HepG2 (cell line): ENCODE measurements around the gene ZCCHC17. TPM values are rescaled to one million over a fixed set of nuclear protein-coding genes. Genes with fewer than 3 reads are reported as not detected.

Source experiments
- ATAC-seq: fragments of 200-7000 bp; cut with Tn5 transposase; 3 replicates; pipeline ENCODE4 v1.9.1; 2020; ENCODE audit warnings: mild to moderate bottlenecking, moderate library complexity
- BruUV-seq: library from RNA; stranded (reverse); fragments of 400-500 nt; replicated peaks from 2 replicates; lab custom pipeline; 2021; lab: Mats Ljungman, UMichigan
- CTCF ChIA-PET: fragments of 300-600 bp; formaldehyde crosslinking; extraction: SDS; loops from one replicate; lab custom pipeline; 2021; ENCODE audit warnings: low total read pairs, inconsistent platforms, low intra/inter-chr PET ratio; lab: Yijun Ruan, JAX
- POLR2A ChIA-PET: fragments of 350-600 bp; sonication (Branson Sonifier 250); formaldehyde crosslinking; loops from one replicate; lab custom pipeline; 2020; ENCODE audit warnings: antibody characterized with exemption, inconsistent platforms; lab: Yijun Ruan, JAX
- DNase-seq: peaks from one replicate; pipeline ENCODE4 v3.0.0-alpha.2; 2015; ENCODE audit warnings: low spot score
- FAIRE-seq: peaks from 3 replicates; lab custom pipeline; 2011; peaks lifted over from hg19 to GRCh38; lab: Jason Lieb, UNC
- H2AFZ ChIP-seq: one replicate; pipeline ENCODE4 v1.6.1; 2011; ENCODE audit warnings: low read length, inconsistent platforms
- H3K27ac ChIP-seq: fragments of 300-600 bp; 3 replicates; pipeline ENCODE4 v1.8.0; 2011; ENCODE audit warnings: mixed run types, mild to moderate bottlenecking, mixed read lengths, low read length, inconsistent platforms; ENCODE audit not compliant: insufficient read depth; ENCODE audit errors: extremely low read length
- H3K27me3 ChIP-seq, 2 experiments: fragments of 200-600 bp in 1 of 2; 2 replicates in 1 of 2; 3 replicates in 1 of 2; pipeline versions ENCODE4 v1.6.0 to v1.8.0; 2011; ENCODE audit warnings: low read length in 2 of 2, mild to moderate bottlenecking in 2 of 2, moderate library complexity in 2 of 2, inconsistent platforms in 1 of 2; ENCODE audit not compliant: insufficient read depth in 2 of 2, control insufficient read depth in 1 of 2
- H3K36me3 ChIP-seq, 2 experiments: fragments of 200-600 bp in 1 of 2; replicated peaks in 1 of 2; 2 replicates in 1 of 2; 3 replicates in 1 of 2; pipeline versions ENCODE4 v1.5.1 to v1.8.0; 2011; ENCODE audit warnings: low read length in 2 of 2, inconsistent platforms in 1 of 2; ENCODE audit not compliant: insufficient read depth in 2 of 2, control insufficient read depth in 1 of 2
- H3K4me1 ChIP-seq: 2 replicates; pipeline ENCODE4 v1.5.1; 2012; ENCODE audit warnings: low read length, inconsistent platforms; ENCODE audit not compliant: insufficient read depth
- H3K4me2 ChIP-seq: 2 replicates; pipeline ENCODE4 v1.6.0; 2011; ENCODE audit warnings: low read depth, low read length, inconsistent platforms
- H3K4me3 ChIP-seq, 3 experiments: fragments of 200-600 bp in 1 of 3; sonication (generic), shearing (Covaris generic) in 1 of 3; replicated peaks in 1 of 3; 2 replicates each; pipeline ENCODE4 v1.5.1; 2011 to 2016; ENCODE audit warnings: low read length in 3 of 3, inconsistent platforms in 2 of 3, low read depth in 2 of 3, mild to moderate bottlenecking in 2 of 3, control low read depth in 1 of 3, mixed read lengths in 1 of 3; ENCODE audit not compliant: insufficient read depth in 1 of 3
- H3K79me2 ChIP-seq: one replicate; pipeline ENCODE4 v1.6.1; 2011; ENCODE audit warnings: low read length, inconsistent platforms; ENCODE audit not compliant: insufficient read depth
- H3K9ac ChIP-seq: 2 replicates; pipeline ENCODE4 v1.6.0; 2011; ENCODE audit warnings: mild to moderate bottlenecking, low read depth, low read length, inconsistent platforms; ENCODE audit not compliant: insufficient read depth
- H3K9me3 ChIP-seq: 2 replicates; pipeline ENCODE4 v1.5.1; 2012; ENCODE audit warnings: mild to moderate bottlenecking, low read length
- H4K20me1 ChIP-seq: 2 replicates; pipeline ENCODE4 v1.6.0; 2011; ENCODE audit warnings: inconsistent platforms, mild to moderate bottlenecking, low read length, moderate library complexity; ENCODE audit not compliant: insufficient read depth
- CHCHD3 ChIP-seq: sonication (generic); formaldehyde crosslinking; IDR thresholded peaks from 2 replicates; pipeline ENCODE4 v1.8.0; 2022; ENCODE audit warnings: mild to moderate bottlenecking, missing genetic modification reagents, moderate library complexity
- GATA4 ChIP-seq: sonication (generic); IDR thresholded peaks from 2 replicates; pipeline ENCODE4 v1.6.1; 2016; ENCODE audit warnings: antibody characterized with exemption, low read depth, borderline replicate concordance
- GMEB1 ChIP-seq: sonication (generic); formaldehyde crosslinking; IDR thresholded peaks from 2 replicates; pipeline ENCODE4 v1.5.1; 2020; ENCODE audit warnings: missing genetic modification reagents, mild to moderate bottlenecking, borderline replicate concordance
- KLF15 ChIP-seq: sonication (generic); formaldehyde crosslinking; IDR thresholded peaks from 2 replicates; pipeline ENCODE4 v1.8.1; 2023; ENCODE audit warnings: borderline replicate concordance, mild to moderate bottlenecking, inconsistent platforms, missing genetic modification reagents, mixed read lengths
- KMT2B ChIP-seq: IDR thresholded peaks from 2 replicates; pipeline ENCODE4 v1.6.1; 2016; ENCODE audit warnings: missing genetic modification reagents, missing compliant biosample characterization
- NRL ChIP-seq: sonication (generic); formaldehyde crosslinking; IDR thresholded peaks from 2 replicates; pipeline ENCODE4 v1.5.0; 2020; ENCODE audit warnings: missing genetic modification reagents, mild to moderate bottlenecking, moderate library complexity, borderline replicate concordance
- ONECUT2 ChIP-seq: sonication (generic); formaldehyde crosslinking; IDR thresholded peaks from 2 replicates; pipeline ENCODE4 v1.4.0; 2020; ENCODE audit warnings: missing genetic modification reagents
- PAX8 ChIP-seq: sonication (generic); formaldehyde crosslinking; IDR thresholded peaks from 2 replicates; pipeline ENCODE4 v1.8.0; 2022; ENCODE audit warnings: mild to moderate bottlenecking, missing genetic modification reagents, borderline replicate concordance
- PBX3 ChIP-seq: sonication (generic); formaldehyde crosslinking; IDR thresholded peaks from 2 replicates; pipeline ENCODE4 v1.8.1; 2023; ENCODE audit warnings: missing genetic modification reagents, inconsistent platforms, borderline replicate concordance
- PHF5A ChIP-seq: IDR thresholded peaks from one replicate; pipeline ENCODE4 v1.6.1; 2018; ENCODE audit warnings: low read depth, missing genetic modification reagents; ENCODE audit not compliant: unreplicated experiment
- PLRG1 ChIP-seq: fragments of 450-650 bp; conservative IDR thresholded peaks from 2 replicates; pipeline ENCODE4 v1.6.1; 2016
- POLR2AphosphoS2 ChIP-seq: IDR thresholded peaks from 2 replicates; pipeline ENCODE4 v1.6.1; 2011; ENCODE audit warnings: low read depth, low read length, improper control_type of control experiment
- SSRP1 ChIP-seq: IDR thresholded peaks from 2 replicates; pipeline ENCODE4 v1.6.1; 2016; ENCODE audit warnings: control low read depth
- ZNF34 ChIP-seq: sonication (generic); formaldehyde crosslinking; IDR thresholded peaks from 2 replicates; pipeline ENCODE4 v1.4.0; 2020; ENCODE audit warnings: mild to moderate bottlenecking, missing genetic modification reagents, borderline replicate concordance
- ZNF580 ChIP-seq: IDR thresholded peaks from 2 replicates; pipeline ENCODE4 v1.6.1; 2016; ENCODE audit warnings: low read depth, borderline replicate concordance
- ZNF709 ChIP-seq: sonication (generic); formaldehyde crosslinking; IDR thresholded peaks from 2 replicates; pipeline ENCODE4 v1.5.0; 2020; ENCODE audit warnings: mild to moderate bottlenecking, missing genetic modification reagents
- ZSCAN5A ChIP-seq: sonication (generic); formaldehyde crosslinking; IDR thresholded peaks from 2 replicates; pipeline ENCODE4 v1.8.0; 2022; ENCODE audit warnings: mild to moderate bottlenecking, missing genetic modification reagents, borderline replicate concordance
- WGBS: methylation state at CpG from one replicate; pipeline ENCODE4 v1.1.6; 2017; ENCODE audit warnings: low lambda C conversion rate; 5-methylcytosine and 5-hydroxymethylcytosine counted together
- in situ Hi-C: cut with HindIII; loops from 2 replicates; pipeline ENCODE4 v1.10.0; 2017; ENCODE audit warnings: low pct_unique_long_range_greater_than_20kb; ENCODE audit not compliant: extremely low pct_ligation_motif_present
- intact Hi-C: fragments of 100-400 bp; cut with micrococcal nuclease; formaldehyde crosslinking; loops from one replicate; pipeline ENCODE4 v1.10.0; 2022; ENCODE audit not compliant: unreplicated experiment
- polyA plus RNA-seq, 8 experiments: library from polyadenylated mRNA; depleted of rRNA in 3 of 8; stranded (reverse) in 7 of 8; unstranded in 1 of 8; fragments of >200 nt; fragmentation: Illumina TruSeq in 4 of 8; extraction: Trizol in 4 of 8; gene quantifications; 2 replicates each; pipeline versions ENCODE4 v1.2.1 to v1.2.3, GENCODE V29; 2011 to 2016; ENCODE audit warnings: low read depth in 4 of 8, missing spikeins in 1 of 8, mixed read lengths in 1 of 8; ENCODE audit not compliant: insufficient read depth in 1 of 8
- total RNA-seq, 5 experiments: library from RNA; depleted of rRNA; stranded (reverse); fragments of >200 nt; fragmentation: Illumina TruSeq; extraction: Trizol; gene quantifications; 2 replicates each; pipeline ENCODE4 v1.2.3, GENCODE V29; 2016; ENCODE audit warnings: low read depth in 1 of 5

The ZCCHC17 gene
- total and polyA plus RNA-seq, 2 of the 13 experiments (the other 11 are each of a cell fraction or from before 2014, with no cell fraction given) = 20.5 to 53.0 TPM

GRCh38 chr1:31381394-31382294 lies 84.8 kb downstream of the ZCCHC17 start:
- Histone ChIP-seq H3K9me3 (no peaks in the 10 kb centered on the region), H3K4me2 (no peak overlapping the region), H2AFZ (no peak overlapping the region), H3K36me3 (no peaks in the 10 kb centered on the region), H3K4me1 (peaks cover 13% of the 10 kb centered on the region), H4K20me1 (no peaks in the 10 kb centered on the region), H3K27ac (no peak overlapping the region), H3K4me3 (no peak overlapping the region), H3K79me2 (no peaks in the 10 kb centered on the region), H3K27me3 (no peaks in the 10 kb centered on the region), H3K9ac (no peak overlapping the region)
- FAIRE-seq = no peak
- DNase-seq = no peak
- in situ Hi-C loops = no loop called here
- WGBS = 56% methylated on average over 5 of the region's 6 CpGs
- CTCF ChIA-PET = no interaction called here
- no TSS peak for BruUV-seq
- intact Hi-C loops = no loop called here
- no peak for ATAC-seq
- POLR2A ChIA-PET = no interaction called here
- TF ChIP-seq PBX3 (CRISPR knock-in tag) (no peak), POLR2AphosphoS2 (no peak), KLF15 (CRISPR knock-in tag) (no peak), PHF5A (CRISPR knock-in tag) (no peak), SSRP1 (CRISPR knock-in tag) (no peak), ZNF709 (no peak), ONECUT2 (CRISPR knock-in tag) (no peak), GMEB1 (CRISPR knock-in tag) (no peak), GATA4 (no peak), ZNF580 (CRISPR knock-in tag) (no peak), NRL (CRISPR knock-in tag) (no peak), PLRG1 (no peak), ZNF34 (CRISPR knock-in tag) (no peak), PAX8 (CRISPR knock-in tag) (no peak), CHCHD3 (CRISPR knock-in tag) (no peak), KMT2B (CRISPR knock-in tag) (no peak), ZSCAN5A (CRISPR knock-in tag) (no peak)
